ENCODE data around the gene POMT1. TPM values are rescaled to one million over a fixed set of nuclear protein-coding genes. Genes with fewer than 3 reads are reported as not detected.

Gene POMT1
- total RNA-seq, 1 donor from 2014 or later: 46.3 TPM

GRCh38 chr9:131520503-131520902 lies 17.8 kb downstream of the POMT1 start:
- no peak for TF ChIP-seq CTCF (conservative IDR thresholded peaks at IDR 0.05)
- Mint-ChIP-seq H3K9me3 (no peaks in the 10 kb centered on the region), H3K36me3 (ENCODE audit: low read depth) (peaks cover 10% of the 10 kb centered on the region), H3K4me1 (no peaks in the 10 kb centered on the region), H3K27me3 (ENCODE audit: low read depth) (no peaks in the 10 kb centered on the region), H3K4me3 (no peak overlapping the region), H3K27ac (ENCODE audit: unreplicated experiment) (no peak overlapping the region)
- no peak for DNase-seq (ENCODE audit: low read depth, low spot score)

- Mint-ChIP-seq H3K4me3 (peak overlapping the region; percentile 29), H3K27ac (ENCODE audit: unreplicated experiment) (peak overlapping the region; percentile 35), H3K4me1 (no peaks in the 10 kb centered on the region), H3K27me3 (ENCODE audit: low read depth) (no peaks in the 10 kb centered on the region), H3K36me3 (ENCODE audit: low read depth) (peaks cover 10% of the 10 kb centered on the region), H3K9me3 (no peaks in the 10 kb centered on the region)
- no peak for TF ChIP-seq CTCF (conservative IDR thresholded peaks at IDR 0.05)
- DNase-seq (ENCODE audit: low read depth, low spot score): no peak
Measured at GRCh38 chr9:131521203-131521602, 18.5 kb downstream of the POMT1 start.

GRCh38 chr9:131521822-131522221 lies 19.1 kb downstream of the POMT1 start:
- Mint-ChIP-seq H3K27ac (ENCODE audit: unreplicated experiment) (peak overlapping the region; percentile 35), H3K4me1 (no peaks in the 10 kb centered on the region), H3K9me3 (no peaks in the 10 kb centered on the region), H3K27me3 (ENCODE audit: low read depth) (no peaks in the 10 kb centered on the region), H3K36me3 (ENCODE audit: low read depth) (peaks cover 13% of the 10 kb centered on the region), H3K4me3 (no peak overlapping the region)
- DNase-seq (ENCODE audit: low read depth, low spot score): no peak
- no peak for TF ChIP-seq CTCF (conservative IDR thresholded peaks at IDR 0.05)

GRCh38 chr9:131522257-131523085 lies 19.8 kb downstream of the POMT1 start:
- H3K9me3 Mint-ChIP-seq: no peaks in the 10 kb centered on the region
- no peaks in the 10 kb centered on the region for H3K4me1 Mint-ChIP-seq
- no peaks in the 10 kb centered on the region for H3K27me3 Mint-ChIP-seq (ENCODE audit: low read depth)
- no peak for TF ChIP-seq CTCF (conservative IDR thresholded peaks at IDR 0.05)
- no peak for DNase-seq (ENCODE audit: low read depth, low spot score)
- H3K27ac Mint-ChIP-seq (ENCODE audit: unreplicated experiment): no peak overlapping the region
- peak overlapping the region; percentile 31 for H3K4me3 Mint-ChIP-seq
- H3K36me3 Mint-ChIP-seq (ENCODE audit: low read depth): peaks cover 11% of the 10 kb centered on the region

GRCh38 chr9:131523086-131523388 lies 20.3 kb downstream of the POMT1 start:
- Mint-ChIP-seq H3K4me3 (peak overlapping the region; percentile 54), H3K9me3 (no peaks in the 10 kb centered on the region), H3K27ac (ENCODE audit: unreplicated experiment) (no peak overlapping the region), H3K4me1 (no peaks in the 10 kb centered on the region), H3K36me3 (ENCODE audit: low read depth) (peaks cover 11% of the 10 kb centered on the region), H3K27me3 (ENCODE audit: low read depth) (no peaks in the 10 kb centered on the region)
- no peak for TF ChIP-seq CTCF (conservative IDR thresholded peaks at IDR 0.05)
- DNase-seq (ENCODE audit: low read depth, low spot score): no peak

Measured in neural crest cell (in vitro differentiated cells).